GM12878 (cell line): ENCODE data around the gene NOVA2. TPM values are rescaled to one million over a fixed set of nuclear protein-coding genes. Genes with fewer than 3 reads are reported as not detected.
A peak's percentile ranks its signal among the peaks of the same experiment; 100 is the strongest.

Experiments
- ATAC-seq: fragments of 200-7000 bp; cut with Tn5 transposase; 3 replicates; pipeline ENCODE4 v1.9.1; 2020; ENCODE audit warnings: mild to moderate bottlenecking, moderate library complexity
- BruUV-seq: library from RNA; stranded (reverse); fragments of 400-500 nt; replicated peaks from 2 replicates; lab custom pipeline; 2021; lab: Mats Ljungman, UMichigan
- CTCF ChIA-PET: fragments of 300-600 bp; sonication (Branson Sonifier 250); formaldehyde crosslinking; extraction: SDS; loops from one replicate; lab custom pipeline; 2021; ENCODE audit warnings: inconsistent platforms; lab: Yijun Ruan, JAX
- POLR2A ChIA-PET: fragments of 350-600 bp; formaldehyde crosslinking; extraction: SDS; loops from one replicate; lab custom pipeline; 2021; ENCODE audit warnings: inconsistent platforms; lab: Charles Lee
- RAD21 ChIA-PET: fragments of 300-600 bp; sonication (Branson Sonifier 250); formaldehyde crosslinking; loops from one replicate; lab custom pipeline; 2023; ENCODE audit warnings: antibody characterized with exemption; ENCODE audit not compliant: unreplicated experiment; lab: Charles Lee
- SMC1A ChIA-PET: fragments of 300-600 bp; sonication (Branson Sonifier 250); formaldehyde crosslinking; loops from one replicate; lab custom pipeline; 2023; ENCODE audit not compliant: unreplicated experiment, uncharacterized antibody; lab: Charles Lee
- DNase-seq: peaks from one replicate; pipeline ENCODE4 v3.0.0-alpha.2; 2011; ENCODE audit warnings: low read depth, low spot score
- FAIRE-seq: peaks from 3 replicates; lab custom pipeline; 2011; peaks lifted over from hg19 to GRCh38; lab: Jason Lieb, UNC
- H2AFZ ChIP-seq: 2 replicates; pipeline ENCODE4 v1.6.0; 2011; ENCODE audit warnings: low read depth, low read length, control low read depth; ENCODE audit not compliant: control insufficient read depth
- H3K27ac ChIP-seq: 2 replicates; pipeline ENCODE4 v1.5.1; 2011; ENCODE audit warnings: control low read depth; ENCODE audit not compliant: control insufficient read depth, insufficient read depth
- H3K27me3 ChIP-seq, 2 experiments: replicated peaks in 1 of 2; 2 replicates each; pipeline versions ENCODE4 v1.6.0 to v1.6.1; 2011; ENCODE audit warnings: low read length in 1 of 2; ENCODE audit not compliant: control insufficient read depth in 2 of 2, insufficient read depth in 2 of 2
- H3K36me3 ChIP-seq, 2 experiments: 2 replicates each; pipeline ENCODE4 v1.5.1; 2011; ENCODE audit warnings: low read length in 1 of 2; ENCODE audit not compliant: control insufficient read depth in 2 of 2, insufficient read depth in 2 of 2
- H3K4me1 ChIP-seq: 2 replicates; pipeline ENCODE4 v1.6.1; 2011; ENCODE audit warnings: mild to moderate bottlenecking, low read length, moderate library complexity, mixed read lengths; ENCODE audit not compliant: control insufficient read depth, insufficient read depth
- H3K4me2 ChIP-seq: 2 replicates; pipeline ENCODE4 v1.6.0; 2011; ENCODE audit warnings: control low read depth; ENCODE audit not compliant: control insufficient read depth, insufficient read depth
- H3K4me3 ChIP-seq: fragments of 200-600 bp; sonication (generic); 2 replicates; pipeline ENCODE4 v1.5.1; 2016
- H3K79me2 ChIP-seq: 2 replicates; pipeline ENCODE4 v1.6.0; 2011; ENCODE audit warnings: low read length; ENCODE audit not compliant: control insufficient read depth, insufficient read depth
- H3K9ac ChIP-seq: 2 replicates; pipeline ENCODE4 v1.8.0; 2011; ENCODE audit warnings: low read length, control low read depth, mixed read lengths; ENCODE audit not compliant: control insufficient read depth, insufficient read depth
- H3K9me3 ChIP-seq: replicated peaks from 3 replicates; pipeline ENCODE4 v1.5.1; 2011; ENCODE audit warnings: mild to moderate bottlenecking, low read length; ENCODE audit not compliant: control insufficient read depth, insufficient read depth
- H4K20me1 ChIP-seq: 2 replicates; pipeline ENCODE4 v1.6.0; 2011; ENCODE audit not compliant: control insufficient read depth, insufficient read depth
- CBX5 ChIP-seq: sonication (generic); IDR thresholded peaks from 2 replicates; pipeline ENCODE4 v1.6.1; 2016; ENCODE audit warnings: low read depth, moderate library complexity, mild to moderate bottlenecking, inconsistent platforms
- CTCF ChIP-seq, 3 experiments: IDR thresholded peaks in 2 of 3; conservative IDR thresholded peaks in 1 of 3; 2 replicates each; pipeline ENCODE4 v1.5.1; 2011; ENCODE audit warnings: low read depth in 3 of 3, low read length in 3 of 3, mild to moderate bottlenecking in 3 of 3, control low read depth in 2 of 3, moderate library complexity in 2 of 3, inconsistent platforms in 1 of 3, mixed read lengths in 1 of 3; ENCODE audit not compliant: control insufficient read depth in 2 of 3, insufficient read depth in 1 of 3; ENCODE audit errors: extremely low read depth in 1 of 3
- IRF4 ChIP-seq: IDR thresholded peaks from 2 replicates; pipeline ENCODE4 v1.6.1; 2011; ENCODE audit warnings: low read depth, low read length
- RAD21 ChIP-seq: IDR thresholded peaks from 2 replicates; pipeline ENCODE4 v1.6.1; 2011; ENCODE audit warnings: mild to moderate bottlenecking, low read depth, low read length, moderate library complexity; ENCODE audit not compliant: insufficient read depth
- whole genome bisulfite sequencing: methylation state at CpG from one replicate; pipeline ENCODE4 v1.1.6; 2016; ENCODE audit warnings: low lambda C conversion rate; ENCODE audit not compliant: insufficient replicate concordance, insufficient coverage; ENCODE audit errors: missing lambda C conversion rate; 5-methylcytosine and 5-hydroxymethylcytosine counted together
- in situ Hi-C: fragments of 300-500 bp; cut with MboI; formaldehyde crosslinking; loops from 9 replicates; pipeline ENCODE4 v1.14.3; 2018; ENCODE audit warnings: mixed read lengths
- intact Hi-C: fragments of 100-400 bp; cut with micrococcal nuclease; formaldehyde crosslinking; loops from one replicate; pipeline ENCODE4 v1.14.2; 2022; ENCODE audit not compliant: unreplicated experiment
- polyA plus RNA-seq, 11 experiments: library from polyadenylated mRNA; depleted of rRNA in 4 of 11; unstranded in 6 of 11; stranded (reverse) in 5 of 11; fragments of >200 nt; fragmentation: Nextera tagmentation in 4 of 11; fragmentation: Illumina TruSeq in 1 of 11; extraction: Ambion mirVana in 4 of 11; extraction: Trizol in 1 of 11; gene quantifications; 1 replicate in 1 of 11; 2 replicates in 10 of 11; pipeline versions ENCODE4 v1.2.1 to v1.2.3, GENCODE V29; 2011 to 2016; ENCODE audit warnings: inconsistent platforms in 2 of 11, missing spikeins in 2 of 11, low read depth in 1 of 11
- total RNA-seq, 4 experiments: library from RNA; depleted of rRNA in 3 of 4; stranded (reverse); fragments of >200 nt in 3 of 4; fragmentation: Illumina TruSeq in 1 of 4; extraction: Trizol in 1 of 4; gene quantifications; 2 replicates each; pipeline versions ENCODE4 v1.2.1 to v1.2.3, GENCODE V29; 2013 to 2021

NOVA2 gene
- total and polyA plus RNA-seq, 10 of the 15 experiments (the other 5 are each of a cell fraction or from before 2014, with no cell fraction given) = under 0.01 to 0.44 (median 0.03) TPM; not detected in 4

GRCh38 chr19:45913874-45914830 is 59.5 kb downstream of the NOVA2 start, which contains the start of gene NANOS2:
Gene NANOS2, minus strand, starts transcription at chr19:45914778. Its CDS starts 85 bp downstream, at chr19:45914693.
- Histone ChIP-seq H3K4me2 (no peak within 1 kb of the TSS), H3K27me3 (no peaks in the 10 kb centered on the region), H3K9me3 (no peaks in the 10 kb centered on the region), H3K27ac (no peak within 1 kb of the TSS), H3K4me3 (no peak within 1 kb of the TSS), H3K36me3 (no peaks in the 10 kb centered on the region), H2AFZ (no peak within 1 kb of the TSS), H4K20me1 (no peaks in the 10 kb centered on the region), H3K9ac (no peak within 1 kb of the TSS), H3K79me2 (no peaks in the 10 kb centered on the region), H3K4me1 (no peaks in the 10 kb centered on the region)
- TF ChIP-seq CTCF (IDR thresholded peaks at IDR 0.05 in 2 of 3, conservative IDR thresholded peaks at IDR 0.05 in 1 of 3; ENCODE audit: control insufficient read depth in 2 of 3, extremely low read depth in 1 of 3, insufficient read depth in 1 of 3, low read depth in 3 of 3, low read length in 3 of 3) (peak in 2 of 3 experiments; percentile 13 to 18; a peak in 2 of 6 replicates), IRF4 (no peak), RAD21 (peak; percentile 30; the same call in 1 of the 2 replicates), CBX5 (no peak)
- in situ Hi-C loops (no loop called here), intact Hi-C loops (no loop called here)
- BruUV-seq = no TSS peak
- RAD21 ChIA-PET = no interaction called here
- DNase-seq (no peak), ATAC-seq (peak; percentile 38), FAIRE-seq (no peak)
- CTCF ChIA-PET = no interaction called here
- WGBS = 56% methylated on average over 38 of the region's 44 CpGs
- POLR2A ChIA-PET = no interaction called here
- SMC1A ChIA-PET = no interaction called here
